Testis (tissue), 3 donors: ENCODE data around the gene PXN. TPM values are rescaled to one million over a fixed set of nuclear protein-coding genes. Genes with fewer than 3 reads are reported as not detected.

ENCODE experiments used
- DNase-seq: peaks from one replicate; pipeline ENCODE4 v3.0.0-alpha.2; 2019
- H3K27ac ChIP-seq, 2 donors: fragments of 200-600 bp; sonication (generic); one replicate each; pipeline ENCODE4 v1.5.1; 2019
- H3K27me3 ChIP-seq: fragments of 200-600 bp; sonication (generic); one replicate; pipeline ENCODE4 v1.5.1; 2019
- H3K36me3 ChIP-seq: fragments of 200-600 bp; sonication (generic); one replicate; pipeline ENCODE4 v1.5.1; 2017; ENCODE audit warnings: low read depth; ENCODE audit errors: missing control alignments
- H3K4me1 ChIP-seq: fragments of 200-600 bp; sonication (generic); one replicate; pipeline ENCODE4 v1.5.1; 2019
- H3K4me3 ChIP-seq, 2 donors: fragments of 200-600 bp; sonication (generic); one replicate each; pipeline ENCODE4 v1.5.1; 2017 to 2019
- H3K9me3 ChIP-seq: fragments of 200-600 bp; sonication (generic); one replicate; pipeline ENCODE4 v1.5.1; 2017
- POLR2A ChIP-seq: fragments of 450-650 bp; IDR thresholded peaks from one replicate; pipeline ENCODE4 v1.6.1; 2017; ENCODE audit warnings: antibody characterized with exemption, mild to moderate bottlenecking, moderate library complexity
- WGBS, 2 donors: methylation state at CpG; one replicate each; pipeline ENCODE4 v1.1.5; 2018; 5-methylcytosine and 5-hydroxymethylcytosine counted together
- intact Hi-C: fragments of 100-400 bp; cut with DNase I; formaldehyde crosslinking; loops from one replicate; pipeline ENCODE4 v1.15.1; 2023; ENCODE audit warnings: low total_unique reads
- polyA plus RNA-seq: library from polyadenylated mRNA; stranded (reverse); fragments of 350-450 nt; fragmentation: Illumina TruSeq; extraction: RNeasy Lipid Tissue Mini Kit (QIAGEN cat#74804); gene quantifications from one replicate; pipeline ENCODE4 v1.2.3, GENCODE V29; 2014; ENCODE audit warnings: low read depth, low replicate concordance; ENCODE audit not compliant: insufficient read depth
- total RNA-seq, 2 donors: library from RNA; depleted of rRNA; stranded (reverse); fragments of >200 nt; gene quantifications; one replicate each; pipeline ENCODE4 v1.2.3, GENCODE V29; 2016
- TF ChIP-seq, protein P1 (sequence below), 3 experiments: fragments of 450-650 bp in 2 of 3; fragments of 200-600 bp in 1 of 3; sonication (generic) in 1 of 3; IDR thresholded peaks; one replicate each; pipeline ENCODE4 v1.5.1; 2016 to 2019; ENCODE audit warnings: antibody characterized with exemption in 3 of 3, mild to moderate bottlenecking in 2 of 3, moderate library complexity in 1 of 3

The PXN gene
- total and polyA plus RNA-seq, 3 donors from 2014 or later = 81.8 to 89.6 (median 84.9) TPM

DNA sequence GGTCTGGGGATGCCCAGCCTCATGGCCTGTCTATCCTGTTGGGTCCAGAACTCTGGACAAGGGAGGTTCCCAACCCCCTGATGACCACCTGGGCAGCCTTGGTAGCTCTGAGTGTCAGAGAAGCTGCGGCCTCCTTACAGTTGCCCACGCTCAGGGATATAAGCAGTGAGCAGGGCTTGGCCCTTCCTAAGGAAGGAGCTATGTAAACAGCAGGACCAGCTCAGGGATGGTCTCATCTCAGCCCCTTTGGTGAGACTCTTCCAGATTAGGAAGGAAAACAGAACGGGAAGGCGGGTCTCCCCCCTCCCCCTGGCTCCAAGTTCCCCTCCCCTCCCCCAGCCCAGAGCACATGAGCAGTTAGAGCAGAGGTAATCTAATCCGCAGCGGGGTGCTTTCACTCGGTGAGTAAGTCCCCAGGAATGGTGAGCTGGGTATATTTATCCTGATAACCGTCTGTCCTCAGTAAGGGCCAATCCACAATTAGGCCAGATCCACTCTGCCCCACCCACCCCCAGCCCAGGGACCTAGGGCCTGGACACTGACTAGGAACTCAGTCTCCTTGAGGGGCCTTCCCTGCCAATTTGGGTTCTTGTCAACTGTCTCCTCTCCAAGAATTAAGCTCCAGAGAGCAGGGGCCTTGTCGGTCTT is 35.1 kb downstream of the PXN start:
- Histone ChIP-seq H3K9me3 (no peaks in the 10 kb centered on the region), H3K4me1 (peaks cover 94% of the 10 kb centered on the region), H3K36me3 (no peaks in the 10 kb centered on the region), H3K27ac (peak overlapping the region; percentile 67 to 81), H3K27me3 (no peaks in the 10 kb centered on the region), H3K4me3 (no peak overlapping the region)
- TF ChIP-seq, protein P1, sequence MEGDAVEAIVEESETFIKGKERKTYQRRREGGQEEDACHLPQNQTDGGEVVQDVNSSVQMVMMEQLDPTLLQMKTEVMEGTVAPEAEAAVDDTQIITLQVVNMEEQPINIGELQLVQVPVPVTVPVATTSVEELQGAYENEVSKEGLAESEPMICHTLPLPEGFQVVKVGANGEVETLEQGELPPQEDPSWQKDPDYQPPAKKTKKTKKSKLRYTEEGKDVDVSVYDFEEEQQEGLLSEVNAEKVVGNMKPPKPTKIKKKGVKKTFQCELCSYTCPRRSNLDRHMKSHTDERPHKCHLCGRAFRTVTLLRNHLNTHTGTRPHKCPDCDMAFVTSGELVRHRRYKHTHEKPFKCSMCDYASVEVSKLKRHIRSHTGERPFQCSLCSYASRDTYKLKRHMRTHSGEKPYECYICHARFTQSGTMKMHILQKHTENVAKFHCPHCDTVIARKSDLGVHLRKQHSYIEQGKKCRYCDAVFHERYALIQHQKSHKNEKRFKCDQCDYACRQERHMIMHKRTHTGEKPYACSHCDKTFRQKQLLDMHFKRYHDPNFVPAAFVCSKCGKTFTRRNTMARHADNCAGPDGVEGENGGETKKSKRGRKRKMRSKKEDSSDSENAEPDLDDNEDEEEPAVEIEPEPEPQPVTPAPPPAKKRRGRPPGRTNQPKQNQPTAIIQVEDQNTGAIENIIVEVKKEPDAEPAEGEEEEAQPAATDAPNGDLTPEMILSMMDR (IDR thresholded peaks at IDR 0.05) = no peak
- TF ChIP-seq POLR2A = no peak
- DNase-seq = peak; percentile 53
- intact Hi-C loops = no loop called here
- WGBS, 2 donors = 51 to 58% methylated on average over 8 to 9 of the region's 9 CpGs

DNA sequence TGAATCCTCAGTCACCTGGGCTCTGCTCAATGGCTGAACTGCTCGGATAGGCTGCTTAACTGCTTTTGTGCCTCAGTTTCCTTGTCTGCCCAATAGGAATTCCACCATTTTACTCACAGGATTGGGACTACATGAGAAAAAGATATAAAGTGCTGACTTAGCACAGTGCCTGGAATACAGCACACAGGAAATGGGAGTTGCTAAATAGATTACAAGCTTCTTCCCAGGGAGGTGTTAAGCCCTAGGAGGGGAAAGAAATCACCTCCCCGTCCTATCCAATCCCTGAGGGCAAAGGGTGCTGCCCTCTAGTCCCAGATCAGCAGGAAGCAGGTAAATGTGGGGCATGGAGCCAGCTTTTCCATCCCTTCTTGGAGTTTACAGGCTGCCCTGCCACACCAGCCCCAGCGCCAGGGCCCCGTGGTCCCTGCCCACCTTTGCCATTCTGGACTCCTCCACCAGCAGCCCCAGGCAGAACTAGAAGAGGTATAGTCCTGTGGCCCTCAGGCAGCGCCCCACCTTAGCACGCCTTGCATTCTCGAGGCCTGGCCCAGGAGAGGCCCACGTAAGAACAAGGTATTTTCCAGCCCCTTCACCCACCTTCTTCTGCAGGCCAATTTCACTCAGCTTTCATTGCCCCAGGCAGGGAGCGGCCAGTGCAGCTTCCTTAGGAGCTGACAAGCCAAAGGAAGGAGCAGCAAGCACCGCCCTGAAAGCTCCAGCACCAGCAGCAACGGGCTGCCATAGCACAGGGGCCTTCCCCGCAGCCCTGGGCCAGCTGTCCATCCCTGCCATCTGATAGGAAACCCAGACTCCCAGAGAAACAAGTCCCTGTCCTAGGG is 35.8 kb downstream of the PXN start:
- no peaks in the 10 kb centered on the region for H3K9me3 ChIP-seq
- no peak for TF ChIP-seq POLR2A
- TF ChIP-seq, protein P1 (IDR thresholded peaks at IDR 0.05) = no peak
- WGBS, 2 donors = 60 to 66% methylated on average over 7 to 12 of the region's 12 CpGs
- DNase-seq = no peak
- H3K36me3 ChIP-seq = no peaks in the 10 kb centered on the region
- H3K27me3 ChIP-seq = no peaks in the 10 kb centered on the region
- H3K4me1 ChIP-seq = peaks cover 94% of the 10 kb centered on the region
- peak overlapping the region; percentile 67 to 81 for H3K27ac ChIP-seq
- intact Hi-C loops = no loop called here
- no peak overlapping the region for H3K4me3 ChIP-seq

DNA sequence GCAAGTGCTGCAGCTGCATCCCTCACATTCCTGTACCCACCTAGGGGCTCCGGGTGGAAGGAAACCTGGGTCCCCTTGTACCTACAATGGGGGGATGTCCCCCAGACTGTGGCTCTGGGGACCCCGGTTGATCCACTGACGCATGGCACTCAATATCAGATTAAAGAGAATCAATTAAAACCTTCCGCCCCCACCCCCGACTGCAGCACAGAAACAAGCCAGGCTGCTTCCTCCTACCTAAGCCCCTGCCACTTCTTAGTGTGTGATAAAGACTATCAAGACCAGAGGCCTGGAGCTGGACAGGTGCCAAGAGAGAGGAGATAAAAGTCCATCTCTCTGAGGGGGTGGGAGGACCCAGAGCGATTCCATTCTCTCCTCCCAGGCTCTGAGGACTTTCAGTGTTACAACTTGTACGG is 36.5 kb downstream of the PXN start:
- intact Hi-C loops = no loop called here
- TF ChIP-seq, protein P1 (IDR thresholded peaks at IDR 0.05) = no peak
- TF ChIP-seq POLR2A = no peak
- DNase-seq = peak; percentile 87
- Histone ChIP-seq H3K4me1 (peaks cover 92% of the 10 kb centered on the region), H3K36me3 (no peaks in the 10 kb centered on the region), H3K27ac (peak overlapping the region; percentile 67 to 81), H3K4me3 (no peak overlapping the region), H3K9me3 (no peaks in the 10 kb centered on the region), H3K27me3 (no peaks in the 10 kb centered on the region)
- WGBS, 2 donors = 45 to 47% methylated on average over 7 of the region's 7 CpGs

DNA sequence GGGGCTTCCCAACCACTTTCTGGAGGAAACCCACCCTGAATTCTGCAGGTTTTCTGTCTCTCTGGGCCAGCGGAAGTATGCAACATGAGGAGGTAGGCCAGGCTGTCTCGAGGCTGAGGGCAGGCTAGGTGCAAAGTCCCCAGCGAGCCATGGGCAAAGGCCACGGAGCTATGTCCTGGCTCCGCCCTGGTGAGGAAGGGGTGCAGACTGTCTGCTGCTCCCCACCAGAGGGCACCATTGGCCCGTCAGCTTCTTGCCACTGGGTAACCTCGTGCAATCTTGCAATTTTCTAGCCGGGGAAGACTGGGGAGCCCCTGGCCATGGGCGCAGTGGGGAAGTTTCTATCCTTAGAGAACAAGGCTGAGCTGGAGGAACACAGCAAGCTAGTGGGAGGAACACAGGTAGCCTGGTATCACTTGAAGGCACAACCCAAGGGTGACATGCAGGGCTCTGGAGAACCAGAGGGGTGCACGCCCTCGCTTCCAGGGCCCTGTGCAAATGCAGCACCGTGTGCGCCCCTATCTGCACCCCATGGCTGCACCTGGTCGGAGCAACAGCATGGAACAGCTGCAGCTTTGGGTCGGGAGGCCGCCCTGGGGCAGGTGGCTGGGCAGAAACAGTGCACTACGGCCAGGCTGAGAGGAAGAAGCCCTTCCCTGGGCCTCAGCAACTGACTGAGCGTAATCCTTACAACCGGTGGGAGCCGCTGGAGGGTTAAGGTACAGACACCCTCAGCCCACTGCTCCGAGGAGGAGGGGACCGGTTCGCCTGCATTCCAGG is 37.0 kb downstream of the PXN start:
- intact Hi-C loops = no loop called here
- 30 to 56% methylated on average over 5 to 23 of the region's 23 CpGs for WGBS, 2 donors
- no peak overlapping the region for H3K4me3 ChIP-seq
- TF ChIP-seq, protein P1 (IDR thresholded peaks at IDR 0.05) = peak; percentile 83 to 98 (median 94)
- TF ChIP-seq POLR2A = no peak
- peak overlapping the region in 1 of 2 donors; percentile 81 for H3K27ac ChIP-seq
- H3K9me3 ChIP-seq = no peaks in the 10 kb centered on the region
- H3K36me3 ChIP-seq = no peaks in the 10 kb centered on the region
- peaks cover 86% of the 10 kb centered on the region for H3K4me1 ChIP-seq
- peak; percentile 84 for DNase-seq
- H3K27me3 ChIP-seq = no peaks in the 10 kb centered on the region
